ENCODE results near the gene AGAP6. TPM values are rescaled to one million over a fixed set of nuclear protein-coding genes. Genes with fewer than 3 reads are reported as not detected.
"Not testable (repeated sequence)": the region's sequence is repeated elsewhere in the genome, so short reads cannot be mapped to it uniquely, and the experiment has no call there.

AGAP6 gene
- polyA plus RNA-seq (2013, experiment 1 of 2) = 12.7 TPM
- polyA plus RNA-seq (2013, experiment 2 of 2) = 12.3 TPM

DNA sequence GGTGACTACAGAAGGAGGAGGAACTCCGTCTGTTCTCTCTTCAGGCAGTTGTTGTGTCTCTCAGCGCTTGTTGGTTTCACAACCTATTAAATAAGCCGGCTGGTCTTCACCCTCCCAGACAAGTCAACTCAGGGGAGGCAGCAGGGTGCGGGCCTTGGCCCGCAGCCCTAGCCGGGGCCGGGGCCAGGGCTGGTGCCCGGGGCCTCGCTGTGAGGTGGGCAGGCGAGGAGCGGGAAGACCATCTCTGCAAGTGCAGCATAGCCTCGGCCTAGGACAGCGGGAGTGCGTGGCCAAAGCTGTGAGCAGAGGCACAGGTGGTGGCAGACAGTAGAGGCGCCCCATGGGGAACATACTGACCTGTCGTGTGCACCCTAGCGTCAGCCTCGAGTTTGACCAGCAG is at the start of gene AGAP6:
Gene AGAP6, plus strand, starts transcription at position 31 of the 400 bp plus-strand sequence. Its CDS starts 310 bp downstream, at position 341.
- not testable (repeated sequence) for H3K4me2 ChIP-seq (ENCODE audit: insufficient read depth, low read length, poor library complexity, severe bottlenecking); H3K9me3 ChIP-seq (replicated peaks in 1 of 2; ENCODE audit: control insufficient read depth in 2 of 2, insufficient read depth in 1 of 2, low read depth in 1 of 2, low read length in 2 of 2); H2BK15ac ChIP-seq (ENCODE audit: low read length); H3K4ac ChIP-seq (ENCODE audit: low read length); H2BK120ac ChIP-seq (ENCODE audit: low read depth, low read length); H3K36me3 ChIP-seq (replicated peaks in 1 of 2; ENCODE audit: control insufficient read depth in 2 of 2, insufficient read depth in 2 of 2, low read length in 2 of 2); H4K91ac ChIP-seq (ENCODE audit: low read depth, low read length, poor library complexity); H2BK12ac ChIP-seq (ENCODE audit: low read length); H3K9ac ChIP-seq (ENCODE audit: low read depth, low read length, poor library complexity); H2BK5ac ChIP-seq (ENCODE audit: low read length); H3K27ac ChIP-seq (replicated peaks; ENCODE audit: low read length); H2AK5ac ChIP-seq (ENCODE audit: low read depth, low read length); H4K8ac ChIP-seq (ENCODE audit: low read depth, low read length); H3K18ac ChIP-seq (ENCODE audit: low read length); DNase-seq (ENCODE audit: low spot score); H3K23ac ChIP-seq (ENCODE audit: low read depth, low read length, poor library complexity); H3K4me3 ChIP-seq (ENCODE audit: low read length in 2 of 2); H2AFZ ChIP-seq (ENCODE audit: low read length); H3K14ac ChIP-seq (ENCODE audit: low read length); H3K4me1 ChIP-seq (ENCODE audit: control insufficient read depth in 2 of 2, insufficient read depth in 1 of 2, low read depth in 1 of 2, low read length in 2 of 2); H3K27me3 ChIP-seq (ENCODE audit: control insufficient read depth in 3 of 3, insufficient read depth in 3 of 3, low read depth in 1 of 3, low read length in 3 of 3); H3K79me1 ChIP-seq (ENCODE audit: low read depth, low read length)
- no CpG with 5 or more reads among the region's 18 CpGs for WGBS, 2 donors (ENCODE audit: extremely low coverage in 2 of 2, insufficient read length in 2 of 2, insufficient replicate concordance in 1 of 2)

DNA sequence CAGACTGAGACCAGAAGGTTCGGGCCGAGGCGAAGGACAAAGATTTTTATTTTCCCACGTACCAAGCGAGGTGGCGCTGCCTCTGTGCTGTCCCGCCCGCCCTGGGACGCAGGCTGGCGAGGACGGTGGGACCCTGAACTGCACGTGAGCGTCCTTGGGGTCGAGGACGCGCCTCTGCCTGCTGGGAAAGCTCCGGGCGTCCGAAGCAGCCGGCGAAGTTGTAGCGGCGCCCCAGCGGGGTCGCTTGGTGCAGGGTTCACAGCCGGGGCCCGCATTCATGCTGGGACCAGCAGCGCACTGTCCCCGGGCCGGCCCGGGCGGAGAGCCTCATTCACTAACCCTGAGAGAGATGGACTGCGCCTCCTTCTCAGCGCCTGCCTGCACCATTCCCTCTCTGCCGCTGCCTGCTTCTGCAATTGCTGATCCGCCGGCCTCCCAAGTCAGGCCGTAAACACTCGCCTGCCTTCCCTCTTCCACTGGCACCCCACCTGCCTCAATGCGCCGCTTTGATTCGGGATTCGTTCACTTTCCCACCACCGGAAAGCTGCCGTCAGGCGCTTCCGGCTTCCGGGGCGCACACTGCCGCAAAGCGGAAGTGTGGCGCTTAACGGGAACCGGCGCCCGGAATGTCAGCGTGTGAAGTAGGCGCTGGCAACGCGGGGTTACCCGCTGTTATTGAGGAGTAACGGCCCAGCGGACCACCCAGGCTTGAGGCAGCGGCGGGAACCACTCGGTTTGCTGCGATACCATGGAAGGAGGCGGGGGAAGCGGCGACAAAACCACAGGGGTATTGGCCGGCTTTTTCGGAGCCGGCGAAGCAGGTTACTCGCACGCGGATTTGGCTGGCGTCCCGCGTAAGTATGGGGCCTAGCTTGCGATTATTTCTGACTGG is 46.5 kb upstream of the AGAP6 start, which contains the start of the genes PARG and TIMM23B:
Gene PARG, minus strand, starts transcription at position 581 of the 892 bp plus-strand sequence. Its CDS starts 302 bp downstream, at position 279.
Gene TIMM23B, plus strand, starts transcription at position 607 of the 892 bp plus-strand sequence. Its CDS starts 142 bp downstream, at position 749.
- not testable (repeated sequence) for H2AK5ac ChIP-seq (ENCODE audit: low read depth, low read length)

DNA sequence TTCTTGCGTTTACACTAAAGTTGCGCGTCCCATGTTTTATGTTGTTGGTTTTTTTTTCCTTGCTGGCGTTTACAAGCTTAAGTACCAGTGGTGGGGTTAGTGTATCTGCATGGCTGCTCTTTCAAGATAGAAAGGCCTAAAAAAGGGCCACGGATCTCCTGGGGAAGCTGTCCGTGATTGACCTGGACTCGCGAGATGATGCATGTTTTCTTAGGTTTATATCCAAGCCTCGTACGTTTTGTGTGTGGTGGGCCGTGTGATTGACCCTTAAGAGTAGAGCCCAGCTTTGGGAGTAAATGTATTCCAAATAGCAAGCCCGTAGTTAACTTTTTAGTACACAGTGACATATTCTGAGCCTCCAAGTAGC is 45.9 kb upstream of the AGAP6 start:
- H3K4me1 ChIP-seq (ENCODE audit: control insufficient read depth in 2 of 2, insufficient read depth in 1 of 2, low read depth in 1 of 2, low read length in 2 of 2); H3K18ac ChIP-seq (ENCODE audit: low read length); H3K27me3 ChIP-seq (ENCODE audit: control insufficient read depth in 3 of 3, insufficient read depth in 3 of 3, low read depth in 1 of 3, low read length in 3 of 3); H2BK5ac ChIP-seq (ENCODE audit: low read length); H4K91ac ChIP-seq (ENCODE audit: low read depth, low read length, poor library complexity); H2AK5ac ChIP-seq (ENCODE audit: low read depth, low read length); H3K14ac ChIP-seq (ENCODE audit: low read length); DNase-seq (ENCODE audit: low spot score); H4K8ac ChIP-seq (ENCODE audit: low read depth, low read length); H2BK120ac ChIP-seq (ENCODE audit: low read depth, low read length); H3K9me3 ChIP-seq (replicated peaks in 1 of 2; ENCODE audit: control insufficient read depth in 2 of 2, insufficient read depth in 1 of 2, low read depth in 1 of 2, low read length in 2 of 2); H3K4ac ChIP-seq (ENCODE audit: low read length); H3K27ac ChIP-seq (replicated peaks; ENCODE audit: low read length); H2BK12ac ChIP-seq (ENCODE audit: low read length); H3K9ac ChIP-seq (ENCODE audit: low read depth, low read length, poor library complexity); H2BK15ac ChIP-seq (ENCODE audit: low read length); H3K23ac ChIP-seq (ENCODE audit: low read depth, low read length, poor library complexity); H3K79me1 ChIP-seq (ENCODE audit: low read depth, low read length): not testable (repeated sequence)
- H2AFZ ChIP-seq (ENCODE audit: low read length) = peak overlapping the region; percentile 83
- peak overlapping the region; percentile 70 to 94 for H3K4me3 ChIP-seq (ENCODE audit: low read length in 2 of 2)
- peaks cover 0 to 12% of the 10 kb centered on the region in 2 donors for H3K36me3 ChIP-seq (replicated peaks in 1 of 2; ENCODE audit: control insufficient read depth in 2 of 2, insufficient read depth in 2 of 2, low read length in 2 of 2)
- peak overlapping the region; percentile 57 for H3K4me2 ChIP-seq (ENCODE audit: insufficient read depth, low read length, poor library complexity, severe bottlenecking)
- WGBS, 2 donors (ENCODE audit: extremely low coverage in 2 of 2, insufficient read length in 2 of 2, insufficient replicate concordance in 1 of 2) = no CpG with 5 or more reads among the region's 12 CpGs

More for the DNA sequence above, 46.5 kb upstream of the AGAP6 start, which contains the start of the genes PARG and TIMM23B:
- Histone ChIP-seq H3K9ac (ENCODE audit: low read depth, low read length, poor library complexity) (peak within 1 kb of the TSS; percentile 88), H3K23ac (ENCODE audit: low read depth, low read length, poor library complexity) (peak within 1 kb of the TSS; percentile 73), H3K4me2 (ENCODE audit: insufficient read depth, low read length, poor library complexity, severe bottlenecking) (peak within 1 kb of the TSS; percentile 57), H2AFZ (ENCODE audit: low read length) (peak within 1 kb of the TSS; percentile 83), H3K4me3 (ENCODE audit: low read length in 2 of 2) (peak within 1 kb of the TSS; percentile 70 to 94)
- H2BK120ac ChIP-seq (ENCODE audit: low read depth, low read length); H2BK5ac ChIP-seq (ENCODE audit: low read length); H3K27me3 ChIP-seq (ENCODE audit: control insufficient read depth in 3 of 3, insufficient read depth in 3 of 3, low read depth in 1 of 3, low read length in 3 of 3); H3K36me3 ChIP-seq (replicated peaks in 1 of 2; ENCODE audit: control insufficient read depth in 2 of 2, insufficient read depth in 2 of 2, low read length in 2 of 2); H3K4me1 ChIP-seq (ENCODE audit: control insufficient read depth in 2 of 2, insufficient read depth in 1 of 2, low read depth in 1 of 2, low read length in 2 of 2); H2BK15ac ChIP-seq (ENCODE audit: low read length); H3K4ac ChIP-seq (ENCODE audit: low read length); H3K27ac ChIP-seq (replicated peaks; ENCODE audit: low read length); H4K8ac ChIP-seq (ENCODE audit: low read depth, low read length); H3K18ac ChIP-seq (ENCODE audit: low read length); H3K79me1 ChIP-seq (ENCODE audit: low read depth, low read length); H3K9me3 ChIP-seq (replicated peaks in 1 of 2; ENCODE audit: control insufficient read depth in 2 of 2, insufficient read depth in 1 of 2, low read depth in 1 of 2, low read length in 2 of 2); H3K14ac ChIP-seq (ENCODE audit: low read length); H2BK12ac ChIP-seq (ENCODE audit: low read length); H4K91ac ChIP-seq (ENCODE audit: low read depth, low read length, poor library complexity): not testable (repeated sequence)
- DNase-seq (ENCODE audit: low spot score) = peak; percentile 80
- WGBS, 2 donors (ENCODE audit: extremely low coverage in 2 of 2, insufficient read length in 2 of 2, insufficient replicate concordance in 1 of 2) = no CpG with 5 or more reads among the region's 81 CpGs

DNA sequence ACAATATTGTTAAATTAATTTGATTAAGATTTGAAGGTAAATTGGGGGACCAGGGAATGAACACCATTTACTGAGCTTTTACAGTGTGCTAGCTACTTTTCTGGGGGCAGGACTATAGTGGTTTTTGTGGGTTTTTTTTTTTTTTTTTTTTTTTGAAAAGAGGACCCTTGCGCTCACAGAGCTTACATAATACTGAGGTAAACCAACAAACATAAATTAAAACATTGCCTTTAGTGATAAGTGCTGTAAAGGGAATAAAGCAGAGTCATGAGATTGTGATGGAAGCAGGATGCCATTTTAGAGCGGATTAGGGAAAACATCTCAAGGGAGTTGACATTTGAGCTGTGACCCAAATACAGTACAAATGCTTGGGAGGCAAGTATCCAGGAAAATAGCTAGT is 44.6 kb upstream of the AGAP6 start:
- not testable (repeated sequence) for H2AK5ac ChIP-seq (ENCODE audit: low read depth, low read length); H3K23ac ChIP-seq (ENCODE audit: low read depth, low read length, poor library complexity); H2BK12ac ChIP-seq (ENCODE audit: low read length); H4K91ac ChIP-seq (ENCODE audit: low read depth, low read length, poor library complexity); H2BK5ac ChIP-seq (ENCODE audit: low read length); H3K18ac ChIP-seq (ENCODE audit: low read length); H3K4ac ChIP-seq (ENCODE audit: low read length); H4K8ac ChIP-seq (ENCODE audit: low read depth, low read length); H3K27me3 ChIP-seq (ENCODE audit: control insufficient read depth in 3 of 3, insufficient read depth in 3 of 3, low read depth in 1 of 3, low read length in 3 of 3); H2BK120ac ChIP-seq (ENCODE audit: low read depth, low read length); H2BK15ac ChIP-seq (ENCODE audit: low read length); H3K79me1 ChIP-seq (ENCODE audit: low read depth, low read length); H3K27ac ChIP-seq (replicated peaks; ENCODE audit: low read length); DNase-seq (ENCODE audit: low spot score); H3K4me3 ChIP-seq (ENCODE audit: low read length in 2 of 2); H3K9ac ChIP-seq (ENCODE audit: low read depth, low read length, poor library complexity); H3K4me2 ChIP-seq (ENCODE audit: insufficient read depth, low read length, poor library complexity, severe bottlenecking); H2AFZ ChIP-seq (ENCODE audit: low read length); H3K14ac ChIP-seq (ENCODE audit: low read length); H3K9me3 ChIP-seq (replicated peaks in 1 of 2; ENCODE audit: control insufficient read depth in 2 of 2, insufficient read depth in 1 of 2, low read depth in 1 of 2, low read length in 2 of 2); H3K4me1 ChIP-seq (ENCODE audit: control insufficient read depth in 2 of 2, insufficient read depth in 1 of 2, low read depth in 1 of 2, low read length in 2 of 2)
- peaks cover 0 to 15% of the 10 kb centered on the region in 2 donors for H3K36me3 ChIP-seq (replicated peaks in 1 of 2; ENCODE audit: control insufficient read depth in 2 of 2, insufficient read depth in 2 of 2, low read length in 2 of 2)
- whole genome bisulfite sequencing, 2 donors (ENCODE audit: extremely low coverage in 2 of 2, insufficient read length in 2 of 2, insufficient replicate concordance in 1 of 2) = no CpG with 5 or more reads among the region's 2 CpGs

Measured in neuronal stem cell (in vitro differentiated cells).